Activated T-cell treated with anti-CD3 and anti-CD28 coated beads, Interleukin-2, amount 50 U/mL, for 4 hours (primary cell): Measurements from ENCODE around the gene PIRT. TPM values are rescaled to one million over a fixed set of nuclear protein-coding genes. Genes with fewer than 3 reads are reported as not detected.

Source experiments
- ATAC-seq, 2 donors: fragments of 200-7000 bp; cut with Tn5 transposase; one replicate each; pipeline ENCODE4 v1.10.0; 2021
- DNase-seq: peaks from one replicate; pipeline ENCODE4 v3.0.0-alpha.2; 2020
- H3K27me3 Mint-ChIP-seq: one replicate; pipeline ENCODE4 v1.8.0; 2021; ENCODE audit warnings: low read depth, mixed read lengths
- H3K36me3 Mint-ChIP-seq: one replicate; pipeline ENCODE4 v1.8.0; 2022; ENCODE audit warnings: mixed read lengths; ENCODE audit not compliant: insufficient read depth
- H3K4me1 Mint-ChIP-seq: one replicate; pipeline ENCODE4 v1.8.0; 2021; ENCODE audit warnings: low read depth, mixed read lengths
- H3K4me3 Mint-ChIP-seq: one replicate; pipeline ENCODE4 v1.8.0; 2021; ENCODE audit warnings: mild to moderate bottlenecking, moderate library complexity, mixed read lengths
- H3K9me3 Mint-ChIP-seq: one replicate; pipeline ENCODE4 v1.8.0; 2021; ENCODE audit warnings: mixed read lengths
- total RNA-seq, 3 donors: library from RNA; stranded (reverse); gene quantifications; one replicate each; pipeline ENCODE4 v1.2.1, GENCODE V29; 2021

The PIRT gene
- total RNA-seq, 3 donors from 2014 or later = not detected

DNA sequence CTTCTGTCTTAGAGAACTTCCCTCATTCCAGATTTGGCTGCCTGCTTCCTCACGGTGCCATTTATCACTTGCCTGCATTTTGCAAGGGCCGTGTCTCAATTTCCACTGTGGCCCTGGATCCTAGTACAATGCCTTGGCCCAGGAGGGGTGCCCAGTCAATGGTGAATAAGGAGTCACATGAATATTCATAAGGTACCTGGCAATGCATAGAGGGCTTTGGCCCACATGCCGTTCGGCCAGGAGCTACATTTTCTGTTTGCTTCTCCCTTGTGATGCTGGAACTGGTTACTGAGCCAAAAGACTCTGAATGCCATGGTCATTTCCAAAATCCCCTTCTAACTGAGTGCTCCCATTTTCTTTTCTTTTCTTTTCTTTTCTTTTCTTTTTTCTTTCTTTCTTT is 4.8 kb upstream of the PIRT start:
- Mint-ChIP-seq H3K9me3 (no peaks in the 10 kb centered on the region), H3K27me3 (peaks cover 5% of the 10 kb centered on the region), H3K36me3 (no peaks in the 10 kb centered on the region), H3K4me1 (peaks cover 9% of the 10 kb centered on the region), H3K4me3 (no peak overlapping the region)
- ATAC-seq (no peak), DNase-seq (no peak)

DNA sequence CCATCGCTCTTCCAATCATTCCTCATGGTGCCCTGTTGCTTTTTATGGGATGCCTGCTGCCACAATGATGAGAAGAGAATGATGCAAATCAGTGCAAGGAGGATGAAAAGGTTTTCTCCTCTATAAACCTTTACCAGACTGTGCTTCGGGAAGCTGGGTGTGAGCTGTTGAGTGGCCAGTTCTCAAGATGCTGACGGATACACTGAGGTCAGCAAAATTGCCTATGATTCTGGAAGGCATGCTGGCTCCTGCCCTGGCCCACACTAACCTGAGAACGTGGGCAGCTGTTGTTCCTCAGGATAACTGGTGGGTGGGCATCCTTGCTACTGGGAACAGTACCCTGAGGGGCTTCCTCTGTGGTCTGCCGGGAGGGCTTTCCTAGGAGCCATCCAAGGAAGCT is 795 bp upstream of the PIRT start:
- H3K36me3 Mint-ChIP-seq = no peaks in the 10 kb centered on the region
- H3K9me3 Mint-ChIP-seq = no peaks in the 10 kb centered on the region
- peaks cover 3% of the 10 kb centered on the region for H3K27me3 Mint-ChIP-seq
- DNase-seq (no peak), ATAC-seq (no peak)
- H3K4me3 Mint-ChIP-seq = no peak overlapping the region
- no peaks in the 10 kb centered on the region for H3K4me1 Mint-ChIP-seq

DNA sequence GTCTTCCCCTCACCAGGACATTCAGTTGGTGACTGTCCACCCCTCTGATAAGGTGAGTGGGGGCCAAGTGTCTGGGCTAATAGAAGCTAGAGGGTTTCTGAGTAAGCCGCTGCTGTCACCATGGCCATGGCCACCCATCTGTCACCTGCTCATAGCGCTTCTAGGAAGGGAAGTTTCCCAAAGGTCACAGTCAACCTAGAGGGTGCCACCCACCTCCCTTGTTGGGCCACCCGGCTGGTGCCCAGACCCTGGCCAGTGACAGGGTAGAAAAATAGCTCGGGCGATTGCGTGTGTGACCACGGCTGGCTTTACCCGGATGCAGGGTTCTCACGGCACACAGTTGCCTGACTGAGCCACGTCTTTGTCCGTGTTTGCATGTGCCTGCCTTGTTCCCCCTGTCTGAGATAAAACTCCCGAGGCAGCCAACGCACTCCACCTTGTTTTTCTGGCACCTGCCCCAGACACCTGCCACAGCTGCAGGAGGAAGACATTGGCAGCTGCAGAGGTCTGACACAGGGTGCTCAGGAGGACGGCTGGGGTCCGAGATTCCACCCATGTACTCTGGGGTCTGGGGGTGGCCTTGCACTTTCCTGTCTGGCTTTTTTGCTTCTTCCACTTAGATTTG is 809 bp downstream of the PIRT start:
- Mint-ChIP-seq H3K9me3 (no peaks in the 10 kb centered on the region), H3K27me3 (peaks cover 3% of the 10 kb centered on the region), H3K4me3 (no peak overlapping the region), H3K4me1 (no peaks in the 10 kb centered on the region), H3K36me3 (no peaks in the 10 kb centered on the region)
- ATAC-seq (no peak), DNase-seq (no peak)

DNA sequence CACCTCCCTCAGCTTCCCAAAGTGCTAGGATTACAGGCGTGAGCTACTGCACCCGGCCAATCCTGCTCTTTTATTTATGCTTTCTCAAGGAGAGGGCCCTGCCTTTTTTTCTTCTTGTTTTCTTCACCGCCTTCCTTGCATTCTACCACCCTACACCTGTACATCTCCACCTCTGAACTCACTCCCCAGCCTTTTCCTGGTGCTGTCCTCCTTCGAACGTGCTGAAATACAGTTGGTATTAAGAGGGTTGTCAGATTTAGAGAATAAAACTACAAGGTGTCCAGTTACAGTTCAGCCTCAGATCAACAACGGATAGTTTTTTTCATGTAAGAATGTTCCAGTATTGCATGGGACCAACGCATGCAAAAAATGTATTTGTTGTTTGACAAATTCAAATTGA is 1.7 kb downstream of the PIRT start:
- ATAC-seq (no peak), DNase-seq (no peak)
- no peak overlapping the region for H3K4me3 Mint-ChIP-seq
- H3K36me3 Mint-ChIP-seq = no peaks in the 10 kb centered on the region
- H3K27me3 Mint-ChIP-seq = peaks cover 3% of the 10 kb centered on the region
- H3K4me1 Mint-ChIP-seq = no peaks in the 10 kb centered on the region
- H3K9me3 Mint-ChIP-seq = no peaks in the 10 kb centered on the region

- no peaks in the 10 kb centered on the region for H3K36me3 Mint-ChIP-seq
- H3K27me3 Mint-ChIP-seq = peaks cover 2% of the 10 kb centered on the region
- no peaks in the 10 kb centered on the region for H3K9me3 Mint-ChIP-seq
Measured at GRCh38 chr17:10831696-10832095, 6.2 kb downstream of the PIRT start.

DNA sequence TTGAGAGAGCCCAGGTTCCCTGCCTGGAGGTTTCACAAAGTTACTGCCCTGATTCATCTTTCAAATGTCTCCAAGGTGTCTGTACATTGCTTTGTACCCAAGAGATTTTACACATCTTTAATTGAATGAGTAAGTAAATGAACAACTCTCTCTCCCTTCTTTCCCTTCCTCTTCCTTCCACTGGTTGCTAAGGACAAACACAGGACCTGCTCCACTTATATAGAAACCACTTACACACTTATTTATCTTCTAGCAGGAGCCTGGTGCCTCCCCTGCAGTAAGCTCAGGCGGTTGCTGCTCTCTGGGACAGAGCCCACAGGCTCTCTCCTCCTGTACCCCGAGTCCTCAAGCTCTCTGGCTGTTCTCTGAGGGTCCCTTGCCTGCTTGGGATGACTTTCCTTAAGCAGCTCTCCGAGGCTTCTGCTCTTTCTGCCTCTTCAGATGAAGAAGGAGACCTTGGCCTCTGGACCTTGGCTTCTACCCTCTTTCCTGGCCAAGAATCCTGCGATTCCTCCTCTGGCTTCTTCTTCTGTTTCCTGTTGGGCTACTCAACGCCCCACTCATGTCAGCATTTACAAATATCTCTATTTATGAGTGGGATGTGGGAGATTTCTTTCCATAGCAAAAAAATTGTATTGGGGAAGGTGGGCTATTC is 9.9 kb downstream of the PIRT start:
- DNase-seq (no peak), ATAC-seq (no peak)
- peaks cover 6% of the 10 kb centered on the region for H3K27me3 Mint-ChIP-seq
- no peak overlapping the region for H3K4me3 Mint-ChIP-seq
- H3K4me1 Mint-ChIP-seq = no peaks in the 10 kb centered on the region
- no peaks in the 10 kb centered on the region for H3K9me3 Mint-ChIP-seq
- no peaks in the 10 kb centered on the region for H3K36me3 Mint-ChIP-seq

More at GRCh38 chr17:10831696-10832095, 6.2 kb downstream of the PIRT start:
- Mint-ChIP-seq H3K4me3 (no peak overlapping the region), H3K4me1 (no peaks in the 10 kb centered on the region)
- ATAC-seq (no peak), DNase-seq (no peak)

DNA sequence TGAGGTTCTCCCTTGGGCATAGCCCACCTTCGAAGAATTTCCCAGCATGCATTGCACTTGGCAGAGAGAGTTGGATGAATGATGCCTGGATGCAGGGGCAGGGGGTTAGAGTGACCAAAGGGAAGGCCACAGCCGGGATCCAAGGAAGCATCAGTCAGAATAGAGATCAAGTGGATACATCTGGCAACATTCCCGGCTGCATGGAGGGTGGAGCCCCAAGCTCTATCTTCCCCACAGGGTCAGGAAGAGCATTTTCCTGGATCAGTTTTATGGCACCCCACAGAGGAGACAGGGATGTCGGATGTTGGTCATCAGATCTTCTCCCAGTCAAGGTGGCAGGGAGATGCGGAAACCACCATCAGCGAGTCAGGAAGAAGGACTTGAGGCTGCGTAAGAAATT is 13.0 kb downstream of the PIRT start:
- ATAC-seq (no peak), DNase-seq (no peak)
- H3K36me3 Mint-ChIP-seq = no peaks in the 10 kb centered on the region
- no peaks in the 10 kb centered on the region for H3K9me3 Mint-ChIP-seq
- H3K4me1 Mint-ChIP-seq = no peaks in the 10 kb centered on the region
- no peak overlapping the region for H3K4me3 Mint-ChIP-seq
- H3K27me3 Mint-ChIP-seq = peaks cover 6% of the 10 kb centered on the region

DNA sequence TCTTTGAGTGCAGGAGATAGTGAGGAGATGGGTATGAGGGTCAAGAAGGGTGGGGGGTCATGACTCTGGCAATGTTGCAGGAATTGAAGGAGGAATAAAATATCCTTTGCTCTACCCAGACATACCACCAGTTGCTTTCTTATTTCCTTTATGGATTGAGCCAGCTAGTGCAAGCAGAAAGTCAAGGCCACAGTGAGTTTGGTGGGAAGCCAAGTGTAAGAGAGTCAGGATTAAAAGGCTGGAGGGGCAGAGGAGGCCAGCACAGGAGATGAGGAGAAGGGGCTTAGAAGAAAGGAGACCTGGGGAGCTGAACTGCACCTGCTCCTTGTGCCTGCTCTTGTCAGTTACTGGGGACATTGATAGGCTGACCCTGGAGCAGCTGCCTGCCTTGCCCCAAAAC is 16.1 kb downstream of the PIRT start:
- no peaks in the 10 kb centered on the region for H3K36me3 Mint-ChIP-seq

GRCh38 chr17:10821054-10821453 is 16.8 kb downstream of the PIRT start:
- Mint-ChIP-seq H3K27me3 (peaks cover 4% of the 10 kb centered on the region), H3K9me3 (no peaks in the 10 kb centered on the region), H3K36me3 (no peaks in the 10 kb centered on the region), H3K4me1 (no peaks in the 10 kb centered on the region), H3K4me3 (no peak overlapping the region)
- no peak for ATAC-seq
- no peak for DNase-seq

More for the DNA sequence above, 16.1 kb downstream of the PIRT start:
- Mint-ChIP-seq H3K4me1 (no peaks in the 10 kb centered on the region), H3K9me3 (no peaks in the 10 kb centered on the region), H3K27me3 (peaks cover 4% of the 10 kb centered on the region), H3K4me3 (no peak overlapping the region)
- no peak for DNase-seq
- ATAC-seq = no peak

DNA sequence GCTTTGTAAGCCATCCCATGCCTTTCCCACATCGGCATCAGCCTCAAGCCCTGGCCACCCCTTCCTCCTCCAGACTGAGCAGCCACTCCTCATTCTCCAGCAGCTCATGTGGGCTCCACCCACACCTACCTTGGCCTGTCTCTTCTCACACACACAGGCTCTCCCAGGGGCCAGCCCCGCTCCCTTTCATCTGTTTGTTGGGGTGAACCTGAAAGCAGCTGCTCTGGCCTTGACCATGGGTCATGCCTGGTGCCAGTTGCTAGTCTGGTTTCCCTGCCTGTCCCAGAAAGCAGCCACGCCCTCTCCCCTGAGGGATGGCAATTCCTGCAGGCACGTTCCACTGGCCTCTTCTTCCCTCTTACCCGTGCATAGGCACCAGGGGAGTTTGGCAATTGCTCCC is 22.6 kb downstream of the PIRT start:
- H3K36me3 Mint-ChIP-seq = no peaks in the 10 kb centered on the region
- H3K4me1 Mint-ChIP-seq = no peaks in the 10 kb centered on the region
- peaks cover 3% of the 10 kb centered on the region for H3K27me3 Mint-ChIP-seq
- H3K4me3 Mint-ChIP-seq = no peak overlapping the region
- H3K9me3 Mint-ChIP-seq = no peaks in the 10 kb centered on the region
- DNase-seq = no peak
- no peak for ATAC-seq

- no peaks in the 10 kb centered on the region for H3K9me3 Mint-ChIP-seq
- ATAC-seq = no peak
Measured at GRCh38 chr17:10814075-10814474, 23.8 kb downstream of the PIRT start.

DNA sequence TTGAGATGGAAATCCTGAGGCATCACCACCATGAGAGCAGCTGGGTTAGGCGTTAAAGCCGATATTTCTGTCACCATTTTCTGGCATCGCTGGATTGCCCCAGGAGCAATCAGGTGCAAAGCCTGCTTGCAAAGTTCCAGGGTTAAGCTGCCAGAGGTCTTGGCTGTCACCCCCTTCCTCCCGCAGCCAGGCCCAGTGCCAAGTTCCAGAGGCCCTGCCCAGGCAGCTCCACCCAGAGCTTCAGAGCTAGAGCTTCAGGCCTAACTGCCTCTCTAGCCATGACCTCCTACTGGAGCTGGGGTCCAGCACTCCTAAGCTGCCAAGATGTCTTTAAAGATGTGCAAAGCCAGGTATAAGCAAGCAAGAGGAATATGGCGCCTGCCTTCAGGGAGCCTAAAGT is 25.2 kb downstream of the PIRT start:
- DNase-seq (no peak), ATAC-seq (no peak)
- H3K4me1 Mint-ChIP-seq = no peaks in the 10 kb centered on the region
- no peaks in the 10 kb centered on the region for H3K9me3 Mint-ChIP-seq
- peaks cover 3% of the 10 kb centered on the region for H3K27me3 Mint-ChIP-seq
- no peaks in the 10 kb centered on the region for H3K36me3 Mint-ChIP-seq
- H3K4me3 Mint-ChIP-seq = no peak overlapping the region

More at GRCh38 chr17:10814075-10814474, 23.8 kb downstream of the PIRT start:
- Mint-ChIP-seq H3K27me3 (peaks cover 3% of the 10 kb centered on the region), H3K36me3 (no peaks in the 10 kb centered on the region), H3K4me1 (no peaks in the 10 kb centered on the region), H3K4me3 (no peak overlapping the region)
- DNase-seq = no peak

DNA sequence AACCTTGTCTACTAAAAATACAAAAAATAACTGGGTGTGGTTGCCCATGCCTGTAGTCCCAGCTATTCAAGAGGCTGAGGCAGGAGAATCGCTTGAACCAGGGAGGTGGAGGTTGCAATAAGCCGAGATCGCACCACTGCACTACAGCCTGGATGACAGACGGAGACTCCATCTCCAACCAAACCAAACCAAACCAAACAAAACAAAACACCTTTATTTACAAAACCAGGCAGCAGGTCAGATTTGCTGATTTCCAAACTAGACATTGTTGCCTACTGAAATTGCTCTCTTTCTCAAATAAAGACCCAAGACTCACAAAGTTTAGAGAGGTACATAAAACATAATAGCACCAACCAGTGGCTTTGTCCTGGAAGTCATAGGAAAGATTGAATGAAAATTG is 28.3 kb downstream of the PIRT start:
- no peaks in the 10 kb centered on the region for H3K36me3 Mint-ChIP-seq
- H3K4me3 Mint-ChIP-seq = no peak overlapping the region
- no peak for DNase-seq
- H3K4me1 Mint-ChIP-seq = no peaks in the 10 kb centered on the region
- no peak for ATAC-seq
- H3K9me3 Mint-ChIP-seq = no peaks in the 10 kb centered on the region
- H3K27me3 Mint-ChIP-seq = peaks cover 3% of the 10 kb centered on the region

- DNase-seq = no peak
- Mint-ChIP-seq H3K4me1 (no peaks in the 10 kb centered on the region), H3K9me3 (no peaks in the 10 kb centered on the region), H3K4me3 (no peak overlapping the region), H3K27me3 (peaks cover under 1% of the 10 kb centered on the region), H3K36me3 (no peaks in the 10 kb centered on the region)
- no peak for ATAC-seq
Measured at GRCh38 chr17:10807704-10808128, 30.2 kb downstream of the PIRT start.

GRCh38 chr17:10806545-10807262 is 31.2 kb downstream of the PIRT start:
- Mint-ChIP-seq H3K9me3 (no peaks in the 10 kb centered on the region), H3K4me1 (no peaks in the 10 kb centered on the region), H3K4me3 (no peak overlapping the region), H3K36me3 (no peaks in the 10 kb centered on the region), H3K27me3 (peaks cover 2% of the 10 kb centered on the region)
- ATAC-seq (no peak), DNase-seq (no peak)
